Endothelial cell of umbilical vein (primary cell): ENCODE results near the gene MAJIN. TPM values are rescaled to one million over a fixed set of nuclear protein-coding genes. Genes with fewer than 3 reads are reported as not detected.

ENCODE experiments used
- BruUV-seq: library from RNA; stranded (reverse); fragments of 400-500 nt; replicated peaks from 2 replicates; lab custom pipeline; 2021; lab: Mats Ljungman, UMichigan
- CTCF ChIA-PET: fragments of 300-600, 350-600 bp; sonication (Branson Sonifier 250); formaldehyde crosslinking; loops from one replicate; lab custom pipeline; 2021; ENCODE audit warnings: antibody characterized with exemption, inconsistent platforms; lab: Charles Lee
- POLR2A ChIA-PET: fragments of 300-600, 350-600 bp; sonication (Branson Sonifier 250); formaldehyde crosslinking; loops from one replicate; lab custom pipeline; 2021; ENCODE audit warnings: antibody characterized with exemption, inconsistent platforms; lab: Charles Lee
- DNase-seq: peaks from one replicate; pipeline ENCODE4 v3.0.0-alpha.2; 2011; ENCODE audit warnings: low read depth, low spot score
- FAIRE-seq: peaks from 2 replicates; lab custom pipeline; 2011; peaks lifted over from hg19 to GRCh38; lab: Jason Lieb, UNC
- H2AFZ ChIP-seq: 2 replicates; pipeline ENCODE4 v1.6.0; 2012; ENCODE audit warnings: low read depth, low read length, control low read depth, inconsistent platforms
- H3K27ac ChIP-seq: 2 replicates; pipeline ENCODE4 v1.5.1; 2011; ENCODE audit warnings: low read depth, mild to moderate bottlenecking, control low read depth, low read length, moderate library complexity; ENCODE audit not compliant: insufficient read depth
- H3K27me3 ChIP-seq, 2 experiments: 2 replicates each; pipeline versions ENCODE4 v1.6.0 to v1.6.1; 2011; ENCODE audit warnings: low read length in 2 of 2, mixed read lengths in 1 of 2; ENCODE audit not compliant: control insufficient read depth in 2 of 2, insufficient read depth in 2 of 2
- H3K36me3 ChIP-seq, 2 experiments: 2 replicates in 1 of 2; 3 replicates in 1 of 2; pipeline ENCODE4 v1.5.1; 2011; ENCODE audit warnings: low read length in 2 of 2, mild to moderate bottlenecking in 1 of 2, moderate library complexity in 1 of 2; ENCODE audit not compliant: control insufficient read depth in 2 of 2, insufficient read depth in 2 of 2; ENCODE audit errors: extremely low read depth in 1 of 2
- H3K4me1 ChIP-seq: 3 replicates; pipeline ENCODE4 v1.5.1; 2011; ENCODE audit warnings: mild to moderate bottlenecking, low read length; ENCODE audit not compliant: control insufficient read depth, insufficient read depth; ENCODE audit errors: extremely low read depth
- H3K4me2 ChIP-seq: 2 replicates; pipeline ENCODE4 v1.6.1; 2011; ENCODE audit warnings: low read length, control low read depth, mixed read lengths; ENCODE audit not compliant: insufficient read depth
- H3K4me3 ChIP-seq, 3 experiments: fragments of 200-600 bp in 1 of 3; sonication (generic), shearing (Covaris generic) in 1 of 3; replicated peaks in 1 of 3; 2 replicates each; pipeline ENCODE4 v1.5.1; 2011 to 2016; ENCODE audit warnings: control low read depth in 3 of 3, low read length in 3 of 3, mild to moderate bottlenecking in 2 of 3, inconsistent platforms in 1 of 3, low read depth in 1 of 3, moderate library complexity in 1 of 3; ENCODE audit not compliant: insufficient read depth in 1 of 3
- H3K79me2 ChIP-seq: 2 replicates; pipeline ENCODE4 v1.6.0; 2012; ENCODE audit warnings: low read length, inconsistent platforms; ENCODE audit not compliant: control insufficient read depth, insufficient read depth
- H3K9ac ChIP-seq: replicated peaks from 2 replicates; pipeline ENCODE3; 2011; ENCODE audit warnings: low read length, control low read depth; ENCODE audit not compliant: insufficient read depth; ENCODE audit errors: extremely low read depth
- H3K9me1 ChIP-seq: replicated peaks from 3 replicates; pipeline ENCODE4 v1.6.0; 2011; ENCODE audit warnings: mild to moderate bottlenecking, low read length; ENCODE audit not compliant: control insufficient read depth, insufficient read depth; ENCODE audit errors: extremely low read depth
- H3K9me3 ChIP-seq: replicated peaks from 2 replicates; pipeline ENCODE4 v1.5.1; 2012; ENCODE audit warnings: low read length, inconsistent platforms; ENCODE audit not compliant: control insufficient read depth, insufficient read depth
- H4K20me1 ChIP-seq: replicated peaks from 2 replicates; pipeline ENCODE3; 2011; ENCODE audit warnings: mild to moderate bottlenecking, low read length; ENCODE audit not compliant: control insufficient read depth, insufficient read depth; ENCODE audit errors: extremely low read depth
- CTCF ChIP-seq, 2 donors: IDR thresholded peaks; 1 replicate in 1 of 2; 2 replicates in 1 of 2; pipeline ENCODE4 v1.5.1; 2011; ENCODE audit warnings: low read length in 2 of 2, mild to moderate bottlenecking in 2 of 2, moderate library complexity in 2 of 2, control low read depth in 1 of 2, inconsistent platforms in 1 of 2, low read depth in 1 of 2; ENCODE audit not compliant: insufficient read depth in 1 of 2; ENCODE audit errors: extremely low read depth in 1 of 2
- EZH2 ChIP-seq: IDR thresholded peaks from 2 replicates; pipeline ENCODE4 v1.6.1; 2012; ENCODE audit warnings: borderline replicate concordance, low read depth, mild to moderate bottlenecking, moderate library complexity, low read length, inconsistent platforms; ENCODE audit not compliant: severe bottlenecking
- FOS ChIP-seq: IDR thresholded peaks from 2 replicates; pipeline ENCODE4 v1.6.1; 2011; ENCODE audit warnings: mild to moderate bottlenecking, low read length, moderate library complexity, borderline replicate concordance; ENCODE audit not compliant: insufficient read depth
- GATA2 ChIP-seq: IDR thresholded peaks from 2 replicates; pipeline ENCODE4 v1.7.0; 2011; ENCODE audit warnings: low read depth, mild to moderate bottlenecking, moderate library complexity, mixed read lengths, low read length; ENCODE audit not compliant: insufficient read length, insufficient read depth
- JUN ChIP-seq: IDR thresholded peaks from 2 replicates; pipeline ENCODE4 v1.6.1; 2011; ENCODE audit warnings: borderline replicate concordance, low read depth; ENCODE audit not compliant: insufficient read length, insufficient read depth
- MAX ChIP-seq: IDR thresholded peaks from 2 replicates; pipeline ENCODE4 v1.6.1; 2011; ENCODE audit not compliant: insufficient read depth, insufficient read length
- MYC ChIP-seq: IDR thresholded peaks from one replicate; pipeline ENCODE4 v1.6.1; 2011; ENCODE audit warnings: mild to moderate bottlenecking, low read depth, low read length
- POLR2A ChIP-seq: IDR thresholded peaks from 2 replicates; pipeline ENCODE4 v1.6.1; 2012; ENCODE audit warnings: low read depth, mild to moderate bottlenecking, control low read depth, low read length
- POLR2AphosphoS5 ChIP-seq: IDR thresholded peaks from 2 replicates; pipeline ENCODE4 v1.6.1; 2012; ENCODE audit warnings: low read depth, mild to moderate bottlenecking, control low read depth, low read length, moderate library complexity; ENCODE audit not compliant: insufficient read depth
- dilution Hi-C: fragments of 300-500 bp; cut with MboI; formaldehyde crosslinking; loops from one replicate; pipeline ENCODE4 v1.15.0; 2019; ENCODE audit warnings: low sequenced_read_pairs; ENCODE audit not compliant: extremely low pct_ligation_motif_present
- intact Hi-C: fragments of 100-400 bp; cut with micrococcal nuclease; formaldehyde crosslinking; loops from one replicate; pipeline ENCODE4 v1.10.0; 2022
- polyA plus RNA-seq, 4 experiments: library from polyadenylated mRNA; depleted of rRNA in 3 of 4; stranded (reverse) in 3 of 4; unstranded in 1 of 4; fragments of >200 nt; gene quantifications; 2 replicates each; pipeline versions ENCODE4 v1.2.1 to v1.2.3, GENCODE V29; 2011 to 2012; ENCODE audit warnings: missing spikeins in 1 of 4
- total RNA-seq: library from RNA; stranded (reverse); gene quantifications from 2 replicates; pipeline ENCODE4 v1.2.3, GENCODE V29; 2021

The MAJIN gene
- total and polyA plus RNA-seq, 2 donors (not counting 3 experiments of a cell fraction or from before 2014, with no cell fraction given), result 0.07 TPM; not detected in 1

GRCh38 chr11:64936539-64936938, 35.4 kb downstream of the MAJIN start:
- H2AFZ ChIP-seq, result no peak overlapping the region
- no peaks in the 10 kb centered on the region for H3K27me3 ChIP-seq
- no peaks in the 10 kb centered on the region for H3K9me1 ChIP-seq
- H3K4me1 ChIP-seq, result no peaks in the 10 kb centered on the region
- dilution Hi-C loops, result no loop called here
- no TSS peak for BruUV-seq
- H3K4me2 ChIP-seq, result no peak overlapping the region
- FAIRE-seq, result peak; percentile 24
- H3K9ac ChIP-seq, result no peak overlapping the region
- H3K27ac ChIP-seq, result no peak overlapping the region
- DNase-seq, result no peak
- H3K4me3 ChIP-seq, result no peak overlapping the region
- no peaks in the 10 kb centered on the region for H3K79me2 ChIP-seq
- CTCF ChIA-PET, result interaction anchor here (0.8 to 2.5 kb wide), 4 partner anchors 27 to 78 kb away, joined by 3 to 14 read pairs (median 4); partner anchors contain the start of genes ARL2 and BATF2
- peaks cover 0 to 16% of the 10 kb centered on the region in 2 experiments for H3K36me3 ChIP-seq
- POLR2A ChIA-PET, result no interaction called here
- TF ChIP-seq MYC (no peak), JUN (no peak), EZH2 (no peak), POLR2A (no peak), POLR2AphosphoS5 (no peak), CTCF (IDR thresholded peaks at IDR 0.05; ENCODE audit: extremely low read depth in 1 of 2, insufficient read depth in 1 of 2, low read depth in 1 of 2, low read length in 2 of 2) (no peak), FOS (no peak), GATA2 (no peak), MAX (no peak)
- H3K9me3 ChIP-seq, result no peaks in the 10 kb centered on the region
- intact Hi-C loops, result no loop called here
- H4K20me1 ChIP-seq, result no peaks in the 10 kb centered on the region
